Tibial artery (tissue), 4 donors: ENCODE results near the gene CYP2A13.
"Not testable (repeated sequence)": the region's sequence is repeated elsewhere in the genome, so short reads cannot be mapped to it uniquely, and the experiment has no call there.

Experiments
- DNase-seq, 2 donors: peaks; one replicate each; pipeline ENCODE4 v3.0.0-alpha.2; 2019
- H3K27ac ChIP-seq, 2 donors: fragments of 200-600 bp; sonication (generic) in 1 of 2; 1 replicate in 1 of 2; 2 replicates in 1 of 2; pipeline ENCODE4 v1.5.1; 2018 to 2019; ENCODE audit warnings: mild to moderate bottlenecking in 1 of 2
- H3K27me3 ChIP-seq, 2 donors: fragments of 200-600 bp; sonication (generic) in 1 of 2; one replicate each; pipeline versions ENCODE4 v1.5.1 to v1.6.0; 2016 to 2019
- H3K36me3 ChIP-seq, 3 donors: fragments of 200-600 bp; sonication (generic) in 2 of 3; one replicate each; pipeline ENCODE4 v1.5.1; 2016 to 2019; ENCODE audit warnings: mild to moderate bottlenecking in 2 of 3
- H3K4me1 ChIP-seq, 4 donors: fragments of 200-600 bp; sonication (generic) in 2 of 4; 1 replicate in 3 of 4; 2 replicates in 1 of 4; pipeline ENCODE4 v1.5.1; 2016 to 2019
- H3K4me3 ChIP-seq, 2 donors: fragments of 200-600 bp; sonication (generic) in 1 of 2; 1 replicate in 1 of 2; 2 replicates in 1 of 2; pipeline ENCODE4 v1.5.1; 2018 to 2019; ENCODE audit warnings: mild to moderate bottlenecking in 2 of 2
- H3K9me3 ChIP-seq, 3 donors: fragments of 200-600 bp; sonication (generic) in 1 of 3; one replicate each; pipeline ENCODE4 v1.5.1; 2016 to 2019
- intact Hi-C: fragments of 100-400 bp; cut with DNase I; formaldehyde crosslinking; loops from one replicate; pipeline ENCODE4 v1.15.0; 2023; ENCODE audit warnings: low total_unique reads
- TF ChIP-seq, protein P1 (sequence below), 2 experiments: fragments of 200-600 bp in 1 of 2; fragments of 450-650 bp in 1 of 2; IDR thresholded peaks; one replicate each; pipeline ENCODE4 v1.5.1; 2017 to 2019; ENCODE audit warnings: antibody characterized with exemption in 2 of 2, mild to moderate bottlenecking in 1 of 2, moderate library complexity in 1 of 2

Gene CYP2A13

DNA sequence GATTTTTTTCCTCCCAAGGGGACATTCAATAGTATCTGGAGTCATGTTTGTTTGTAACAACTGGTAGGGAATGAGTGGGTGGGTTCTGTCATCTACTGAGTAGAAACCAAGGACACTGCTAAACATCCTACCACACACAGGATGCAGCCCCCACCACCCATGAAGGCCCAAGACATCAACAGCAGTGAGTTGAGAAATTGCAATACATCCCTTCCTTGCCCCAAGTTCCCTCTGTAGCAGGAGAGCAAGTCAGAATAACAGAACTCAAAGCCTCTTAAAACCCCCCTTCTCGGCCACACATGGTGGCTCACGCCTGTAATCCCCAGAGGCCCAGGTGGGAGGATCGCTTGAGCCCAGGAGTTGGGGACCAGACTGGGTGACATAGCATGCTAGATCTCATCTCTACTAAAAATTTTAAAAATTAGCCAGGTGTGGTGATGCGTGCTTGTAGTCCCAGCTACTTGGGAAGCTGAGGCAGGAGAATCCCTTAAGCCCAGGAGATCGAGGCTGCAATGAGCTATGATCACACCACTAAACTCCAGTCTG lies 23.6 kb downstream of the CYP2A13 start:
- TF ChIP-seq, protein P1, sequence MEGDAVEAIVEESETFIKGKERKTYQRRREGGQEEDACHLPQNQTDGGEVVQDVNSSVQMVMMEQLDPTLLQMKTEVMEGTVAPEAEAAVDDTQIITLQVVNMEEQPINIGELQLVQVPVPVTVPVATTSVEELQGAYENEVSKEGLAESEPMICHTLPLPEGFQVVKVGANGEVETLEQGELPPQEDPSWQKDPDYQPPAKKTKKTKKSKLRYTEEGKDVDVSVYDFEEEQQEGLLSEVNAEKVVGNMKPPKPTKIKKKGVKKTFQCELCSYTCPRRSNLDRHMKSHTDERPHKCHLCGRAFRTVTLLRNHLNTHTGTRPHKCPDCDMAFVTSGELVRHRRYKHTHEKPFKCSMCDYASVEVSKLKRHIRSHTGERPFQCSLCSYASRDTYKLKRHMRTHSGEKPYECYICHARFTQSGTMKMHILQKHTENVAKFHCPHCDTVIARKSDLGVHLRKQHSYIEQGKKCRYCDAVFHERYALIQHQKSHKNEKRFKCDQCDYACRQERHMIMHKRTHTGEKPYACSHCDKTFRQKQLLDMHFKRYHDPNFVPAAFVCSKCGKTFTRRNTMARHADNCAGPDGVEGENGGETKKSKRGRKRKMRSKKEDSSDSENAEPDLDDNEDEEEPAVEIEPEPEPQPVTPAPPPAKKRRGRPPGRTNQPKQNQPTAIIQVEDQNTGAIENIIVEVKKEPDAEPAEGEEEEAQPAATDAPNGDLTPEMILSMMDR (IDR thresholded peaks at IDR 0.05), result no peak
- peaks cover 0 to 11% of the 10 kb centered on the region in 2 donors for H3K27me3 ChIP-seq
- H3K9me3 ChIP-seq, result peaks cover 0 to 3% (median 0%) of the 10 kb centered on the region in 3 donors
- H3K27ac ChIP-seq, result no peak overlapping the region
- H3K4me1 ChIP-seq, result no peaks in the 10 kb centered on the region
- DNase-seq, result no peak
- intact Hi-C loops, result no loop called here
- H3K4me3 ChIP-seq, result no peak overlapping the region
- H3K36me3 ChIP-seq, result no peaks in the 10 kb centered on the region

DNA sequence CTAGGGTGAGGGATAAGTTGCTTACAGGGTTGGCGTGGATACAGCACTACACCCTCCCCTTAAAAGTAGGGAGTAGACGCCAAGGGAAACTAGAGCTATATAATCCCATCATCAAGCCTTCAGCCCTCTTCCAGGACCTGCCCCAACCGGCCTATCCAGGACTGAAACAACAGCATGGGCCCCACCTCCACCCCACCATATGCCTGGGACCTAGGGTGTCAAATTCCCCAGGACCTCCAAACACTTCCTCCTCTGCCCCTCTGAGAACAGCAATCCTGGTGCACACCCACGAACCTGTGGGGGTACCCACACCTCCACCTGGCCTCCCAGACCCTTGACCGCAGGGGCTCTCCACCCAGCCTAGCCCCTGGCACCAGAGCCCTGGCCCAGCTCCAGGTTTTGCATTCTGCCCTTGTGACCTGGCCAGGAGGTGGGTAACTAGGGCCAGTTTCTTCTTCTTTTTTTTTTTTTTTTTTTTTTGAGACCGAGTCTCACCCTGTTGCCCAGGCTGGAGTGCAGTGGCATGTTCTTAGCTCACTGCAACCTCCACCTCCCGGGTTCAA lies 24.6 kb downstream of the CYP2A13 start:
- TF ChIP-seq, protein P1 (IDR thresholded peaks at IDR 0.05), result no peak
- H3K27me3 ChIP-seq, result peaks cover 0 to 11% of the 10 kb centered on the region in 2 donors
- H3K4me1 ChIP-seq, result no peaks in the 10 kb centered on the region
- intact Hi-C loops, result no loop called here
- H3K9me3 ChIP-seq, result peaks cover 0 to 3% (median 0%) of the 10 kb centered on the region in 3 donors
- H3K36me3 ChIP-seq, result no peaks in the 10 kb centered on the region
- peak in 1 of 2 donors; percentile 51 for DNase-seq
- no peak overlapping the region for H3K4me3 ChIP-seq
- H3K27ac ChIP-seq, result no peak overlapping the region

DNA sequence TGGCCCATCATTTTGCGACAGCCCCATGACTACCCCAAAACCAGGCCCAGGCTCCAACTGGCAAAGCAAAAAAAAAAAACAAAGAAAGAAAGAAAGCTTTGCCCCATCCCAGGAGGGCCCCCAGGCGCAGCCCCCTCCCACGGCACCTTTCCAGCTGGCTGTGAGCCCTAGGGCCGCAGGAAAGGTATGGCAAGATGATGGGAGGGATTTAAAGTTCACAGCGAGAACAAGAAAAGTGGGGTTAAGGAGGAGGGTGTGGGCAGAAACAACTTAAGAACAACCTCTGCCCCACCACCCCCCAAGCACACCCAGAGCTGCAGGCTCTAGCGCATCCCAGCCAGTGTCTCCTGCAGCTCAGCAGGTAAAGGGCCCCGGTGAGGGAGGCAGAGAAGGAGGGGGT lies 25.9 kb downstream of the CYP2A13 start, which contains the start of gene CYP2F1:
Gene CYP2F1, plus strand, starts transcription at position 301 of the 400 bp plus-strand sequence. CDS start 1,757 bp downstream, outside the sequence.
- H3K4me1 ChIP-seq, result no peaks in the 10 kb centered on the region
- TF ChIP-seq, protein P1 (IDR thresholded peaks at IDR 0.05), result no peak

DNA sequence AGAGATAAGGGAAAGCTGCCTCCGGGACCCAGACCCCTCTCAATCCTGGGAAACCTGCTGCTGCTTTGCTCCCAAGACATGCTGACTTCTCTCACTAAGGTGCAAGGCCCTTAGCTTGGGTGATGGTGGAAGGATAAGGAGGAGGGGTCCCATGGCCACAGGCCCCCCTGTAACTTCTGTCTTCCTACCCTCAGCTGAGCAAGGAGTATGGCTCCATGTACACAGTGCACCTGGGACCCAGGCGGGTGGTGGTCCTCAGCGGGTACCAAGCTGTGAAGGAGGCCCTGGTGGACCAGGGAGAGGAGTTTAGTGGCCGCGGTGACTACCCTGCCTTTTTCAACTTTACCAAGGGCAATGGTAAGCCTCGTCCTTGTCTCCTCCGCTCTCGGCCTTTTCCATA lies 28.0 kb downstream of the CYP2A13 start:
- H3K27me3 ChIP-seq, result peaks cover 0 to 11% of the 10 kb centered on the region in 2 donors
- DNase-seq, result peak in 1 of 2 donors; percentile 38
- intact Hi-C loops, result no loop called here
- H3K9me3 ChIP-seq, result peaks cover 0 to 3% (median 0%) of the 10 kb centered on the region in 3 donors
- no peaks in the 10 kb centered on the region for H3K36me3 ChIP-seq
- no peak overlapping the region for H3K4me3 ChIP-seq
- H3K27ac ChIP-seq, result no peak overlapping the region
- TF ChIP-seq, protein P1 (IDR thresholded peaks at IDR 0.05), result no peak
- no peaks in the 10 kb centered on the region for H3K4me1 ChIP-seq

More for the DNA sequence above, 25.9 kb downstream of the CYP2A13 start, which contains the start of gene CYP2F1:
- H3K36me3 ChIP-seq, result no peaks in the 10 kb centered on the region
- intact Hi-C loops, result no loop called here
- peak in 1 of 2 donors; percentile 15 for DNase-seq
- peaks cover 0 to 11% of the 10 kb centered on the region in 2 donors for H3K27me3 ChIP-seq
- H3K4me3 ChIP-seq, result no peak within 1 kb of the TSS
- H3K9me3 ChIP-seq, result peaks cover 0 to 3% (median 0%) of the 10 kb centered on the region in 3 donors
- no peak within 1 kb of the TSS for H3K27ac ChIP-seq

DNA sequence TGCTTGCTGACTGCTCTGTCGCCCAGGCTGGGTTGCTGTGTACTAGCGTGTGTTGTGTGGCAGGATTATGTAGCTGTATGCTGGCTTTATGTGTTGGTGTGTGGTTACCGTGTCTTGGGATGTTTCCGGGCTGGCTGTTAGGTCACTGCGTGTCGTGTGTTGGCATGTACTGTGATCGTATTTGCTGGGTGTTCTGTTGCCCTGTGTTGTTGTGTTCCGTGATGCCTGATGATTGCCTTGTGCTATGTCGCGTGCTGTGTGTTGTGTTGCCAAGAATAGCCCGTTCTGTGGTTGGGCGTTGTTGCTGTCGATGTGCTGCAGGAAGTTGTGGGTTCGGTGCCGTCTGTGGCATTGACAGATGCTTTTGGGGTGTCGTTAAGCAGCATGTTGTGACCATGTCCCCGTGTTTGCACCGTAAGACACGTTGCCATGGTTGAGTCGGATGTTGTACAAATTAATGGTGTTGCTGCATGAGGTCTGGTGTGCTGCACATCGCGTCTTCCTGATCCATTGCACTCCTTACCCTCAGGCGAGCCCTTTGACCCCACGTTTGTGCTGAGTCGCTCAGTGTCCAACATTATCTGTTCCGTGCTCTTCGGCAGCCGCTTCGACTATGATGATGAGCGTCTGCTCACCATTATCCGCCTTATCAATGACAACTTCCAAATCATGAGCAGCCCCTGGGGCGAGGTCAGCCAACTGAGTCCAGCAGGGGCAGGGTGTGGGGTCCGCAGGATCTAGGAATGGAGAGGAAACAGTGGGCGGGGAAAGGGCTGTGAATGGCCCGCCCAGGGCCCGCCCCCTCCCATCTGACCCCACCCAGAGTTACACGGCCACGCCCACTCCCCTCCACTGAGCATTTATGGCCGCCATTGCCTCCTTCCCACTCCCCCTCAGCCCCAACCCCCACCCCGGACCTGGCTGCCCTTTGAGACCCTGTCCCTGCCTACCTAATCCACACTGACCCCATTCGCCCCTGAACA lies 33.0 kb downstream of the CYP2A13 start:
- H3K4me3 ChIP-seq, DNase-seq, H3K36me3 ChIP-seq, H3K4me1 ChIP-seq, H3K9me3 ChIP-seq, H3K27me3 ChIP-seq, intact Hi-C loops, H3K27ac ChIP-seq: not testable (repeated sequence)

DNA sequence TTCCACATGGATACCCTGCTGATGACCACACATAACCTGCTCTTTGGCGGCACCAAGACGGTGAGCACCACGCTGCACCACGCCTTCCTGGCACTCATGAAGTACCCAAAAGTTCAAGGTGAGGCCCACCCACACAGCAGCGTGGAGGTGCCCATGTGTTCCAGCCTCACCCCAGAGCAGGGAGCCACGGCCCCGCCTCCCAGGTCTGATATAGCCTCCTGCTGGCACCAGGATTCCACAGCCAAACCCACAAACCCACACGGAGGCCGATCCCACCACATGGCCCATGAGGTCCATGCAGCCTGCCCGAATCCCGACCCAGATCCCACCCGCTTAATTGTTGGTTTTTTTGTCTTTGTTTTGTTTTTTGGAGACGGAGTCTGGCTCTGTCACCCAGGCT lies 34.6 kb downstream of the CYP2A13 start:
- H3K27me3 ChIP-seq, H3K27ac ChIP-seq, H3K9me3 ChIP-seq, DNase-seq, H3K4me1 ChIP-seq, H3K4me3 ChIP-seq, intact Hi-C loops, H3K36me3 ChIP-seq: not testable (repeated sequence)
